Right atrium auricular region (tissue), 2 donors: ENCODE results near the gene AKT1S1. TPM values are rescaled to one million over a fixed set of nuclear protein-coding genes. Genes with fewer than 3 reads are reported as not detected.

ENCODE experiments used
- DNase-seq: peaks from one replicate; pipeline ENCODE4 v3.0.0-alpha.2; 2019; ENCODE audit warnings: low spot score
- H3K27ac ChIP-seq, 2 donors: fragments of 200-600 bp; sonication (generic); 1 replicate in 1 of 2; 2 replicates in 1 of 2; pipeline ENCODE4 v1.5.1; 2016 to 2019
- H3K27me3 ChIP-seq, 2 donors: fragments of 200-600 bp; sonication (generic); one replicate each; pipeline versions ENCODE4 v1.5.1 to v1.6.0; 2017 to 2019
- H3K36me3 ChIP-seq: fragments of 200-600 bp; sonication (generic); one replicate; pipeline ENCODE4 v1.5.1; 2016
- H3K4me1 ChIP-seq, 2 donors: fragments of 200-600 bp; sonication (generic); one replicate each; pipeline versions ENCODE4 v1.5.1 to v1.6.0; 2017 to 2019
- H3K4me3 ChIP-seq, 2 donors: fragments of 200-600 bp; sonication (generic); 1 replicate in 1 of 2; 2 replicates in 1 of 2; pipeline ENCODE4 v1.5.1; 2017 to 2019; ENCODE audit warnings: mild to moderate bottlenecking in 1 of 2, moderate library complexity in 1 of 2
- H3K9me3 ChIP-seq, 2 donors: fragments of 200-600 bp; sonication (generic); one replicate each; pipeline ENCODE4 v1.5.1; 2019
- total RNA-seq, 2 donors: library from RNA; depleted of rRNA; stranded (reverse); fragments of >200 nt; gene quantifications; one replicate each; pipeline ENCODE4 v1.1.0, GENCODE V29; 2016
- TF ChIP-seq, protein P1 (sequence below), 2 donors: fragments of 200-600 bp; sonication (generic); IDR thresholded peaks; one replicate each; pipeline ENCODE4 v1.5.1; 2019; ENCODE audit warnings: antibody characterized with exemption in 2 of 2

AKT1S1 gene
- total RNA-seq, 2 donors from 2014 or later = 20.6 to 25.8 TPM

GRCh38 chr19:49891393-49891792 is 14.2 kb upstream of the AKT1S1 start:
- TF ChIP-seq, protein P1, sequence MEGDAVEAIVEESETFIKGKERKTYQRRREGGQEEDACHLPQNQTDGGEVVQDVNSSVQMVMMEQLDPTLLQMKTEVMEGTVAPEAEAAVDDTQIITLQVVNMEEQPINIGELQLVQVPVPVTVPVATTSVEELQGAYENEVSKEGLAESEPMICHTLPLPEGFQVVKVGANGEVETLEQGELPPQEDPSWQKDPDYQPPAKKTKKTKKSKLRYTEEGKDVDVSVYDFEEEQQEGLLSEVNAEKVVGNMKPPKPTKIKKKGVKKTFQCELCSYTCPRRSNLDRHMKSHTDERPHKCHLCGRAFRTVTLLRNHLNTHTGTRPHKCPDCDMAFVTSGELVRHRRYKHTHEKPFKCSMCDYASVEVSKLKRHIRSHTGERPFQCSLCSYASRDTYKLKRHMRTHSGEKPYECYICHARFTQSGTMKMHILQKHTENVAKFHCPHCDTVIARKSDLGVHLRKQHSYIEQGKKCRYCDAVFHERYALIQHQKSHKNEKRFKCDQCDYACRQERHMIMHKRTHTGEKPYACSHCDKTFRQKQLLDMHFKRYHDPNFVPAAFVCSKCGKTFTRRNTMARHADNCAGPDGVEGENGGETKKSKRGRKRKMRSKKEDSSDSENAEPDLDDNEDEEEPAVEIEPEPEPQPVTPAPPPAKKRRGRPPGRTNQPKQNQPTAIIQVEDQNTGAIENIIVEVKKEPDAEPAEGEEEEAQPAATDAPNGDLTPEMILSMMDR (IDR thresholded peaks at IDR 0.05) = no peak
- H3K36me3 ChIP-seq = peaks cover 4% of the 10 kb centered on the region
- no peak for DNase-seq
- no peaks in the 10 kb centered on the region for H3K27me3 ChIP-seq
- H3K4me3 ChIP-seq = no peak overlapping the region
- H3K27ac ChIP-seq = no peak overlapping the region
- H3K4me1 ChIP-seq = peaks cover 0 to 13% of the 10 kb centered on the region in 2 donors
- H3K9me3 ChIP-seq = no peaks in the 10 kb centered on the region

DNA sequence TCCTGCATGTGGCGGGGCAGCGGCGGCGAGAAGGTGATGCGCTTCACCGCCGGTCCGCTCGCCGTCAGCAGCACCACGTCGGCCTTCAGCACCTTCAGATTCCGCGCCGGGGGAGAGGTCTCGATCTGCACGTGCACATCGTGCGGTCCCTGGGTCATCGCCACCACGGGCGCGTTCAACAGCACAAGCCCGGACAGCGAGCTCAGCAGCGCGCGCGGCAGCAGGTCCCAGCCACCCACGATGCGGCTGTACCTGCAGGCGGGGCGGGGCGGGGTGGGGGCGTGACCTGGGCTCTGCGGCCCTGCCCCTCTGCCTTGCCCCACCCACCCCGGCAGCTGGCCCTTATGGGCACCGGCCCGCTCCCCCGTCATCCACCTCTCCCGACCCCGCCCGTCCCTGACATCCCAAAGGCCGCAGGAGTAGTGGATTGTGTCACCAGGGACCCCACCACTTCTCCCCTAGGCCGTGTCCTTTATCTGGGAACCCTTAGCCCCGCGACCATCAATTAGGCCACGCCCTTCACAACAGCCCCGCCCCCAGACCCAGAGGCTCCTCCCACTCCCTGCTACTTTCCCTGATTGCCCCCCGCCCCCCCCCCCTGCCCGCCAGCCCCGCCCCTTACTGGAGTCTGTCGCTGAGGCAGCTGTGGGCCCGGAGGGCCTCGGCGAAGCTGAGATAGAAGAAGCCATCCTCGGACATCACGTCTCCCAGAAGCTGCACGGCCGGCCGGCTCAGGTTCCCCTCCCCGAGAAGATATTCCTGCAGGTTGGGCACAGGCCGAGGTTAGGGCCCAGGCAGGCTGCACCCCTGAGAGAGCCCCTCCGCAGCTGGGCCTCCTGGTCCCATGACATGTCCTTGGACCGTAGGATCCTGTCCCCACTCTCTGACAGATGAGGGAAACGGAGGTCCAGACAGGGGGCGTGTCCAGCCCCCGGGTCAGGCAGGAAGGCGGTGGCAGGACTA is 13.5 kb upstream of the AKT1S1 start:
- Histone ChIP-seq H3K27ac (no peak overlapping the region), H3K4me1 (peaks cover 0 to 13% of the 10 kb centered on the region in 2 donors), H3K9me3 (no peaks in the 10 kb centered on the region), H3K36me3 (peaks cover 4% of the 10 kb centered on the region), H3K4me3 (peak overlapping the region in 1 of 2 donors; percentile 30), H3K27me3 (no peaks in the 10 kb centered on the region)
- TF ChIP-seq, protein P1 (IDR thresholded peaks at IDR 0.05) = peak in 1 of 2 donors; percentile 34
- DNase-seq = no peak

DNA sequence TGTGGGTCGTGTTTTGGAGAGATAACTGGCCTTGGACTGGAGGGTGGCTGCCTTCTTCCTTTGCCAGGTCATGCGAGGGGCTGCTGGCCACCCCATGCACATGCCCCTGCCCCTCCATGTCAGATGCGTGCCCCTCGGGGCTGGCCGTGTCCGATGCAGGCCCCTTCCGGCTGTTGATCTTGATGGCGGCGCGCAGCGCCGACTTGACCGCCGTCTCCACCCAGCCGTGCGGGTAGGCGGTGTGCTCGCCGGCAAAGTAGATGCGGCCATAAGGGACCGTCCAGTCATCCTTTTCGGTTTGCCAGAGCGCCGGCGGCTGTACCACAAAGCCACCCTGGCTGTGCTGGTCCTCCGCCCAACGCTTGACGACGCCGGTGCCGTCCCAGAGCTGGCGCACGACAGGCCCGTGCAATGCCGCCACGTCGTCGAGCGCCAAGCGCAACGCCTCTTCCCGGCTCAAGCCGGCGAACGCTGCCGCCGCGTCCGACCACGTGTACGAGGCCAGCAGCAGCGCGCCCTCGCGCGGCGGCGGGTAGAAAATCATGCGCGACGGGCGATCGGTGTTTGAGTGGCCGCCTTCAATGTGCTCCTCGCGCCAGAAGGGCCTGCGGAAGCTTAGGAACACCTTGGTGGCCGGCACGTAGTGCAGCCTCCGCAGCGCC is 12.7 kb upstream of the AKT1S1 start:
- Histone ChIP-seq H3K27ac (no peak overlapping the region), H3K27me3 (no peaks in the 10 kb centered on the region), H3K9me3 (no peaks in the 10 kb centered on the region), H3K4me3 (peak overlapping the region in 1 of 2 donors; percentile 30), H3K36me3 (peaks cover 8% of the 10 kb centered on the region), H3K4me1 (peaks cover 0 to 13% of the 10 kb centered on the region in 2 donors)
- TF ChIP-seq, protein P1 (IDR thresholded peaks at IDR 0.05) = peak; percentile 56 to 86
- peak; percentile 76 for DNase-seq

GRCh38 chr19:49889038-49889686 is 12.0 kb upstream of the AKT1S1 start:
- peaks cover 14% of the 10 kb centered on the region for H3K36me3 ChIP-seq
- no peaks in the 10 kb centered on the region for H3K27me3 ChIP-seq
- TF ChIP-seq, protein P1 (IDR thresholded peaks at IDR 0.05) = no peak
- DNase-seq = no peak
- peaks cover 0 to 13% of the 10 kb centered on the region in 2 donors for H3K4me1 ChIP-seq
- no peak overlapping the region for H3K4me3 ChIP-seq
- H3K27ac ChIP-seq = no peak overlapping the region
- no peaks in the 10 kb centered on the region for H3K9me3 ChIP-seq

GRCh38 chr19:49888510-49888824 is 11.3 kb upstream of the AKT1S1 start:
- Histone ChIP-seq H3K36me3 (peaks cover 21% of the 10 kb centered on the region), H3K27me3 (no peaks in the 10 kb centered on the region), H3K4me1 (peaks cover 0 to 13% of the 10 kb centered on the region in 2 donors), H3K27ac (no peak overlapping the region), H3K9me3 (no peaks in the 10 kb centered on the region), H3K4me3 (no peak overlapping the region)
- no peak for DNase-seq
- TF ChIP-seq, protein P1 (IDR thresholded peaks at IDR 0.05) = no peak
